Ovary (tissue), 9 donors: ENCODE results near the gene APEX1. TPM values are rescaled to one million over a fixed set of nuclear protein-coding genes. Genes with fewer than 3 reads are reported as not detected.

ENCODE experiments used
- DNase-seq, 5 donors: peaks; one replicate each; pipeline ENCODE4 v3.0.0-alpha.2; 2019 to 2020
- H3K27ac ChIP-seq, 2 donors: fragments of 200-600 bp; one replicate each; pipeline versions ENCODE4 v1.5.1 to v1.8.0; 2019 to 2022
- H3K27me3 ChIP-seq: fragments of 200-600 bp; one replicate; pipeline ENCODE4 v1.8.0; 2022
- H3K36me3 ChIP-seq: fragments of 200-600 bp; sonication (generic); one replicate; pipeline ENCODE4 v1.5.1; 2019
- H3K4me1 ChIP-seq: one replicate; pipeline ENCODE4 v1.8.1; 2013; ENCODE audit warnings: mild to moderate bottlenecking, moderate library complexity; ENCODE audit not compliant: insufficient read depth
- H3K4me3 ChIP-seq: fragments of 200-600 bp; sonication (generic); one replicate; pipeline ENCODE4 v1.5.1; 2017
- H3K9me3 ChIP-seq, 2 donors: fragments of 200-600 bp in 1 of 2; sonication (generic) in 1 of 2; one replicate each; pipeline versions ENCODE4 v1.5.1 to v1.8.1; 2013 to 2019; ENCODE audit warnings: mild to moderate bottlenecking in 1 of 2, moderate library complexity in 1 of 2
- CTCF ChIP-seq, 3 donors: fragments of 450-650 bp in 2 of 3; fragments of 200-600 bp in 1 of 3; IDR thresholded peaks; one replicate each; pipeline versions ENCODE4 v1.5.1 to v1.8.0; 2016 to 2022; ENCODE audit warnings: antibody characterized with exemption in 3 of 3, mild to moderate bottlenecking in 1 of 3
- EP300 ChIP-seq: sonication (generic); formaldehyde crosslinking; IDR thresholded peaks from one replicate; pipeline ENCODE4 v1.6.1; 2017; ENCODE audit warnings: antibody characterized with exemption
- POLR2A ChIP-seq: fragments of 450-650 bp; IDR thresholded peaks from one replicate; pipeline ENCODE4 v1.6.1; 2017; ENCODE audit warnings: antibody characterized with exemption, mild to moderate bottlenecking, moderate library complexity
- WGBS, 3 donors: extraction: QIAGEN DNeasy Blood & Tissue Kit in 1 of 3; methylation state at CpG; one replicate each; pipeline versions ENCODE4 v1.1.5 to v1.1.7; 2013 to 2017; 5-methylcytosine and 5-hydroxymethylcytosine counted together
- intact Hi-C, 4 donors: fragments of 100-400 bp; cut with DNase I; formaldehyde crosslinking; loops; one replicate each; pipeline versions ENCODE4 v1.11.0 to v1.15.1; 2022 to 2023
- polyA plus RNA-seq, 2 donors: library from polyadenylated mRNA; stranded (reverse); fragments of 200-250 nt in 1 of 2; fragments of 350-450 nt in 1 of 2; fragmentation: Illumina TruSeq in 1 of 2; extraction: RNeasy Lipid Tissue Mini Kit (QIAGEN cat#74804) in 1 of 2; gene quantifications; one replicate each; pipeline ENCODE4 v1.2.3, GENCODE V29; 2013 to 2014
- total RNA-seq, 7 donors: library from RNA; depleted of rRNA in 2 of 7; stranded (reverse); fragments of >200 nt in 2 of 7; fragmentation: NEBNext Ultra II Directional in 3 of 7; extraction: Animal tissue kit (Norgen Biotek cat#: 25700) in 3 of 7; gene quantifications; one replicate each; pipeline versions ENCODE4 v1.1.0 to v1.2.4, GENCODE V29; 2016 to 2023
- donor health status: DM: no; HTN: no; CAD: no; lungs with moderate emphysema.
- donor health status: DM: no; HTN: no; CAD: no.
- donor health status: Bipolar disorder and iron deficiency.
- donor health status: DM: yes; HTN: yes; CAD: no.
- donor health status: DM: no; HTN: no; CAD: no.
- donor health status: DM: yes; HTN: yes; CAD: no.

Gene APEX1
- total and polyA plus RNA-seq, 9 donors, result 141 to 292 (median 170) TPM

- Histone ChIP-seq H3K4me3 (peak within 1 kb of the TSS; percentile 68), H3K4me1 (no peaks in the 10 kb centered on the region), H3K9me3 (no peaks in the 10 kb centered on the region), H3K27ac (peak within 1 kb of the TSS; percentile 85 to 92), H3K36me3 (no peaks in the 10 kb centered on the region), H3K27me3 (no peaks in the 10 kb centered on the region)
- WGBS, 3 donors, result 0 to 1% (median 1%) methylated on average over 43 of the region's 43 CpGs
- intact Hi-C loops, result loop anchor here in 2 of 4 donors (5.0 kb wide), 2 partner anchors 49 to 199 kb away; partner anchors contain the start of gene PIP4P1 (in 1 of the 2)
- DNase-seq, result peak; percentile 81 to 89 (median 85)
- TF ChIP-seq CTCF (IDR thresholded peaks at IDR 0.05), result no peak
- TF ChIP-seq EP300, result no peak
- peak; percentile 68 for TF ChIP-seq POLR2A
Measured at GRCh38 chr14:20412876-20413743, 41.9 kb upstream of the APEX1 start, which contains the start of gene TEP1. Gene TEP1 (minus strand): TSS chr14:20413501. CDS start chr14:20408439, 5,062 bp downstream.

- TF ChIP-seq CTCF (IDR thresholded peaks at IDR 0.05), result no peak
- no peak for TF ChIP-seq EP300
- TF ChIP-seq POLR2A, result no peak
- intact Hi-C loops, result loop anchor here in 2 of 4 donors (5.0 kb wide), 2 partner anchors 49 to 199 kb away; partner anchors contain the start of gene PIP4P1 (in 1 of the 2)
- H3K9me3 ChIP-seq, result no peaks in the 10 kb centered on the region
- DNase-seq, result no peak
- no peaks in the 10 kb centered on the region for H3K4me1 ChIP-seq
- no peaks in the 10 kb centered on the region for H3K36me3 ChIP-seq
- H3K4me3 ChIP-seq, result peak overlapping the region; percentile 68
- peak overlapping the region; percentile 85 to 92 for H3K27ac ChIP-seq
- H3K27me3 ChIP-seq, result no peaks in the 10 kb centered on the region
- WGBS, 3 donors, result 1 to 3% (median 2%) methylated on average over 9 of the region's 9 CpGs
Measured at GRCh38 chr14:20413744-20414082, 41.3 kb upstream of the APEX1 start.

GRCh38 chr14:20415782-20416206 lies 39.2 kb upstream of the APEX1 start:
- 38 to 47% (median 43%) methylated on average over 3 of the region's 3 CpGs for WGBS, 3 donors
- peak in 1 of 5 donors; percentile 35 for DNase-seq
- no peak overlapping the region for H3K27ac ChIP-seq
- intact Hi-C loops, result no loop called here
- no peaks in the 10 kb centered on the region for H3K9me3 ChIP-seq
- no peaks in the 10 kb centered on the region for H3K27me3 ChIP-seq
- no peak overlapping the region for H3K4me3 ChIP-seq
- no peaks in the 10 kb centered on the region for H3K36me3 ChIP-seq
- TF ChIP-seq EP300 (no peak), CTCF (IDR thresholded peaks at IDR 0.05) (peak; percentile 27 to 37 (median 28)), POLR2A (no peak)
- H3K4me1 ChIP-seq, result no peaks in the 10 kb centered on the region

- no peak for DNase-seq
- WGBS, 3 donors, result 89 to 94% (median 92%) methylated on average over 2 of the region's 2 CpGs
- intact Hi-C loops, result no loop called here
- Histone ChIP-seq H3K27me3 (no peaks in the 10 kb centered on the region), H3K4me1 (no peaks in the 10 kb centered on the region), H3K9me3 (no peaks in the 10 kb centered on the region), H3K4me3 (no peak overlapping the region), H3K36me3 (no peaks in the 10 kb centered on the region), H3K27ac (no peak overlapping the region)
- TF ChIP-seq POLR2A (no peak), EP300 (no peak), CTCF (IDR thresholded peaks at IDR 0.05) (no peak)
Measured at GRCh38 chr14:20416223-20416622, 38.8 kb upstream of the APEX1 start.
